Astrocyte of the spinal cord (primary cell): Measurements from ENCODE around the gene MANEA.

Experiments used
- DNase-seq: peaks from one replicate; pipeline ENCODE4 v3.0.0; 2011; ENCODE audit warnings: low read depth, low spot score
- H3K4me3 ChIP-seq: 2 replicates; pipeline ENCODE4 v1.5.1; 2011; ENCODE audit warnings: low read depth, mild to moderate bottlenecking, low read length, moderate library complexity
- CTCF ChIP-seq: IDR thresholded peaks from 2 replicates; pipeline ENCODE4 v1.5.1; 2012; ENCODE audit warnings: low read depth, mild to moderate bottlenecking, low read length, inconsistent platforms
- in situ Hi-C: cut with HindIII; loops from 2 replicates; pipeline ENCODE4 v1.10.0; 2017; ENCODE audit warnings: low sequenced_read_pairs

Gene MANEA

DNA sequence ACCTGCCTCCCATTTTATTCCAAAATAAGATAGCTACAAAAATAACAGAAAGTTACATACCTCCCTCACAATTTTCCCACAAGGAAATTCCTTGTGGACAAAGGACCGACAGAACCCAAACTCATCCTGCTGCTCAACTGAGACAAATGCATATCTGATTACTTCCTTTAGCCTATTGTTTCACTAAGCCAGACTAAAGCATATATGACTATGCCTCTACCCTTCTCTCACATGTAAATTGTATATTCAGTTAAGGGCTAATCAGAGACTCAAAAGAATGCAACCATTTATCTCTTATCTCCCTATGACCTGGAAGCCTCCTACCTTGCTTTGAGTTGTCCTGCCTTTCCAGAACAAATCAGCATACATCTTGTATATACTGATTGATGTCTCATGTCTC, 72.1 kb downstream of the MANEA start:
- in situ Hi-C loops, result no loop called here
- no peak overlapping the region for H3K4me3 ChIP-seq
- no peak for TF ChIP-seq CTCF
- no peak for DNase-seq

GRCh38 chr6:95654176-95654575, 76.8 kb downstream of the MANEA start:
- TF ChIP-seq CTCF, result no peak
- no peak for DNase-seq
- no peak overlapping the region for H3K4me3 ChIP-seq
- in situ Hi-C loops, result no loop called here

DNA sequence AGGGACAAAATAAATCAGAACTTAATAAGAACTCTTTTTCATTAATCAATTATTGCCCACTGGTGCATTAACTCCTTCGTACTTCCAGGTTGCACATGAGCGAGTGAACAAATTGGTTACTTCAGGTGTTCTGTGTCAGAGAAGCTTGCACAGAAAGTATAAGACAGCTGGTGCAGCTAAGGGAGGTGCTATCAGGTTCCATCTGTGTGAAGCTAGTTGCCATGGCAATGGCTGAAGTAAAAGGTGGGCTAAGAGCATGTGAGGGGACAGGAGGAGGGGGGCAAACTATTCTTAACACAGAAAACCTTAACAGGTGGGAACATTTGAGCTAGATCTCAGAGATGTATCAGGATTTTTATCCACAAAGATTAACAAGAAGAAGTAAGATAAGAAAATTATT, 81.6 kb downstream of the MANEA start:
- in situ Hi-C loops, result no loop called here
- no peak for TF ChIP-seq CTCF
- H3K4me3 ChIP-seq, result no peak overlapping the region
- no peak for DNase-seq
